Left hindlimb (tissue), 1 donor: ENCODE data around the gene RASEF.

Experiments used
- DNase-seq: peaks from one replicate; pipeline ENCODE4 v3.0.0-alpha.2; 2018

RASEF gene

GRCh38 chr9:83012168-83012921 lies 50.6 kb downstream of the RASEF start:
- no peak for DNase-seq

GRCh38 chr9:83011611-83012010 lies 51.3 kb downstream of the RASEF start:
- DNase-seq: no peak

- no peak for DNase-seq
These were observed 55.2 kb downstream of the RASEF start for GRCh38 chr9:83007521-83008300.

GRCh38 chr9:83006378-83006777 lies 56.6 kb downstream of the RASEF start:
- no peak for DNase-seq

- DNase-seq: no peak
These were observed 57.0 kb downstream of the RASEF start for GRCh38 chr9:83005963-83006362.

GRCh38 chr9:83005361-83005760 lies 57.6 kb downstream of the RASEF start:
- no peak for DNase-seq

- DNase-seq: no peak
These were observed 60.6 kb downstream of the RASEF start for GRCh38 chr9:83002329-83002728.

- no peak for DNase-seq
These were observed 62.2 kb downstream of the RASEF start for GRCh38 chr9:83000765-83001164.

- DNase-seq: no peak
These were observed 64.5 kb downstream of the RASEF start for GRCh38 chr9:82998409-82998808.

GRCh38 chr9:82997476-82998140 lies 65.3 kb downstream of the RASEF start:
- no peak for DNase-seq

- DNase-seq: no peak
These were observed 66.0 kb downstream of the RASEF start for GRCh38 chr9:82996941-82997340.

GRCh38 chr9:82993856-82994605 lies 68.9 kb downstream of the RASEF start:
- DNase-seq: no peak

- no peak for DNase-seq
These were observed 71.3 kb downstream of the RASEF start for GRCh38 chr9:82991671-82992070.

GRCh38 chr9:82989929-82990328 lies 73.0 kb downstream of the RASEF start:
- no peak for DNase-seq

- DNase-seq: no peak
These were observed 74.5 kb downstream of the RASEF start for GRCh38 chr9:82988488-82988887.

GRCh38 chr9:82987370-82988189 lies 75.4 kb downstream of the RASEF start:
- no peak for DNase-seq

GRCh38 chr9:82981552-82981951 lies 81.4 kb downstream of the RASEF start:
- no peak for DNase-seq

- no peak for DNase-seq
These were observed 87.8 kb downstream of the RASEF start for GRCh38 chr9:82975176-82975575.

GRCh38 chr9:82972446-82972845 lies 90.5 kb downstream of the RASEF start:
- no peak for DNase-seq

- DNase-seq: no peak
These were observed 92.6 kb downstream of the RASEF start for GRCh38 chr9:82970359-82970758.

- DNase-seq: no peak
These were observed 93.7 kb downstream of the RASEF start for GRCh38 chr9:82969291-82969690.

- DNase-seq: no peak
These were observed 94.1 kb downstream of the RASEF start for GRCh38 chr9:82968816-82969215.
